A549 (cell line): ENCODE data around the gene GJA4.

Experiments used
- CHD2 ChIP-seq: fragments of 150-350 bp; IDR thresholded peaks from 2 replicates; pipeline ENCODE4 v1.6.1; 2014; ENCODE audit warnings: low read length; ENCODE audit not compliant: partially characterized antibody
- CHD4 ChIP-seq: fragments of 200-600 bp; sonication (generic); IDR thresholded peaks from 2 replicates; pipeline ENCODE4 v1.6.1; 2016; ENCODE audit warnings: antibody characterized with exemption, mild to moderate bottlenecking, borderline replicate concordance
- TF ChIP-seq, protein P1 (sequence below): fragments of >200 bp; sonication (Bioruptor Twin); formaldehyde crosslinking; IDR thresholded peaks from 3 replicates; pipeline ENCODE4 v1.5.1; 2016

- TF ChIP-seq CHD2 = no peak
- TF ChIP-seq, protein P1, sequence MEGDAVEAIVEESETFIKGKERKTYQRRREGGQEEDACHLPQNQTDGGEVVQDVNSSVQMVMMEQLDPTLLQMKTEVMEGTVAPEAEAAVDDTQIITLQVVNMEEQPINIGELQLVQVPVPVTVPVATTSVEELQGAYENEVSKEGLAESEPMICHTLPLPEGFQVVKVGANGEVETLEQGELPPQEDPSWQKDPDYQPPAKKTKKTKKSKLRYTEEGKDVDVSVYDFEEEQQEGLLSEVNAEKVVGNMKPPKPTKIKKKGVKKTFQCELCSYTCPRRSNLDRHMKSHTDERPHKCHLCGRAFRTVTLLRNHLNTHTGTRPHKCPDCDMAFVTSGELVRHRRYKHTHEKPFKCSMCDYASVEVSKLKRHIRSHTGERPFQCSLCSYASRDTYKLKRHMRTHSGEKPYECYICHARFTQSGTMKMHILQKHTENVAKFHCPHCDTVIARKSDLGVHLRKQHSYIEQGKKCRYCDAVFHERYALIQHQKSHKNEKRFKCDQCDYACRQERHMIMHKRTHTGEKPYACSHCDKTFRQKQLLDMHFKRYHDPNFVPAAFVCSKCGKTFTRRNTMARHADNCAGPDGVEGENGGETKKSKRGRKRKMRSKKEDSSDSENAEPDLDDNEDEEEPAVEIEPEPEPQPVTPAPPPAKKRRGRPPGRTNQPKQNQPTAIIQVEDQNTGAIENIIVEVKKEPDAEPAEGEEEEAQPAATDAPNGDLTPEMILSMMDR = no peak
- no peak for TF ChIP-seq CHD4
Measured at GRCh38 chr1:34822202-34822601, 29.4 kb downstream of the GJA4 start.
